22Rv1 (cell line): Measurements from ENCODE around the gene FAM227B.

Experiments
- ZFX ChIP-seq: fragments of 450-650 bp; IDR thresholded peaks from 2 replicates; pipeline ENCODE4 v1.6.1; 2017; ENCODE audit warnings: antibody characterized with exemption, borderline replicate concordance
- TF ChIP-seq, protein P1 (sequence below): fragments of 450-650 bp; IDR thresholded peaks from 2 replicates; pipeline ENCODE4 v1.5.1; 2017; ENCODE audit warnings: mild to moderate bottlenecking

DNA sequence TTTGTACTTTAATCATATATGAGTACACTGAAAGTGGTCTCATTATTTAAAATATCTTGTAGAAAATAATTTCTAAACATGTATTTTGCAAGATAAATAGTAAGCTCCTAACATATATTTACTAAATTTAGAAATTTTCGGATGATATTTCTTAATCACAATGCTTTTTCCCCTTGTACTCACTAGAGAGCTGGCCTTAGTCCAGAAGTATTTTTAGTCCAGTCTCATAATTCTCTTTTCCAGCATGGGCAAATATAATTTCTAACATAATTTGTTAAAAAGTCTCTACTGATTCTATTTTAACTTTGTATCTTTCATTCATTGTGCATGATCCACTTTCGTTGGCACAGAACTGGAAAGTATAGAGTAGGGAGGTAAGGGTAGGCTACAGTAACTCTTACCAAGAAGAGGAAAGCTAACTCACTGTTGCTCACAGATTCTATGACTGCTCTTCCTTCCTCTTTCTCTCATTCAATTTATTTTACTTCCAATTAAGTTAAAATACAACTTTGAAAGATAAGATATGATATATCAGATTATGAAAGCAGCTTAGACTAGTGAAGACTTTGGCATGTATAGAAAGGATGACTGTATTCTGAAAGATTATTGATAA, 158.3 kb downstream of the FAM227B start:
- TF ChIP-seq, protein P1, sequence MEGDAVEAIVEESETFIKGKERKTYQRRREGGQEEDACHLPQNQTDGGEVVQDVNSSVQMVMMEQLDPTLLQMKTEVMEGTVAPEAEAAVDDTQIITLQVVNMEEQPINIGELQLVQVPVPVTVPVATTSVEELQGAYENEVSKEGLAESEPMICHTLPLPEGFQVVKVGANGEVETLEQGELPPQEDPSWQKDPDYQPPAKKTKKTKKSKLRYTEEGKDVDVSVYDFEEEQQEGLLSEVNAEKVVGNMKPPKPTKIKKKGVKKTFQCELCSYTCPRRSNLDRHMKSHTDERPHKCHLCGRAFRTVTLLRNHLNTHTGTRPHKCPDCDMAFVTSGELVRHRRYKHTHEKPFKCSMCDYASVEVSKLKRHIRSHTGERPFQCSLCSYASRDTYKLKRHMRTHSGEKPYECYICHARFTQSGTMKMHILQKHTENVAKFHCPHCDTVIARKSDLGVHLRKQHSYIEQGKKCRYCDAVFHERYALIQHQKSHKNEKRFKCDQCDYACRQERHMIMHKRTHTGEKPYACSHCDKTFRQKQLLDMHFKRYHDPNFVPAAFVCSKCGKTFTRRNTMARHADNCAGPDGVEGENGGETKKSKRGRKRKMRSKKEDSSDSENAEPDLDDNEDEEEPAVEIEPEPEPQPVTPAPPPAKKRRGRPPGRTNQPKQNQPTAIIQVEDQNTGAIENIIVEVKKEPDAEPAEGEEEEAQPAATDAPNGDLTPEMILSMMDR, result no peak
- no peak for TF ChIP-seq ZFX
